ENCODE data around the gene ALDH7A1. TPM values are rescaled to one million over a fixed set of nuclear protein-coding genes. Genes with fewer than 3 reads are reported as not detected.

The ALDH7A1 gene
- total and polyA plus RNA-seq, 8 donors, result 15.9 to 28.7 (median 22.7) TPM

GRCh38 chr5:126494393-126494792 lies 100.6 kb downstream of the ALDH7A1 start:
- no peak for DNase-seq
- TF ChIP-seq CTCF (IDR thresholded peaks at IDR 0.05), result no peak
- no peak for ATAC-seq
- no peaks in the 10 kb centered on the region for H3K4me1 ChIP-seq
- H3K27ac ChIP-seq, result no peak overlapping the region
- H3K36me3 ChIP-seq, result peaks cover 0 to 7% (median 0%) of the 10 kb centered on the region in 3 donors
- H3K4me3 ChIP-seq, result no peak overlapping the region
- 96% methylated on average over 3 of the region's 3 CpGs for WGBS, 2 donors
- H3K27me3 ChIP-seq, result no peaks in the 10 kb centered on the region
- H3K9me3 ChIP-seq, result no peaks in the 10 kb centered on the region
- intact Hi-C loops (cut with DNase I), result no loop called here
- FAIRE-seq, result no peak

DNA sequence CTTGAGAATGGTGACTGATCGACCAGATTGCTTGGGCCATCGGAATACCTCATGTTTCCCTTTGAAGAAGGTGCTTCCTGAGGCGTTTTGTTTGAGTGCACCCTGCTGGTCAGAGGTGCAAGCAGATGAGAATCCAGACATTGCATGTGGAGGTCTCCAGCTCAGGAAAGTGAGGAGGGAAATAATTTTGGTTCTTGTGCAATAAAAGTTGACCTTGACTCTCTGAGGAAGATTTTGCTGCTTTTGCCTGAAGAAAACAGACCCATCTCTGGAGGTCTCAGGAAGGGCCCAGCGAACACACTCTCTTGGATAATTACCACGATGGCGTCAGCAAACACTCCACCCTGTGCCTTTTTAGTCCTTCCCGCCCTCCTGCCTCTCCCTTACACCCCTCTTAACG lies 102.1 kb downstream of the ALDH7A1 start:
- TF ChIP-seq CTCF (IDR thresholded peaks at IDR 0.05), result no peak
- intact Hi-C loops (cut with DNase I), result no loop called here
- Histone ChIP-seq H3K27me3 (no peaks in the 10 kb centered on the region), H3K9me3 (no peaks in the 10 kb centered on the region), H3K27ac (no peak overlapping the region), H3K36me3 (peaks cover 0 to 16% (median 0%) of the 10 kb centered on the region in 3 donors), H3K4me1 (no peaks in the 10 kb centered on the region), H3K4me3 (no peak overlapping the region)
- peak in 1 of 4 donors; percentile 28 for ATAC-seq
- FAIRE-seq, result no peak
- no peak for DNase-seq
- WGBS, 2 donors, result 67 to 71% methylated on average over 8 of the region's 8 CpGs

DNA sequence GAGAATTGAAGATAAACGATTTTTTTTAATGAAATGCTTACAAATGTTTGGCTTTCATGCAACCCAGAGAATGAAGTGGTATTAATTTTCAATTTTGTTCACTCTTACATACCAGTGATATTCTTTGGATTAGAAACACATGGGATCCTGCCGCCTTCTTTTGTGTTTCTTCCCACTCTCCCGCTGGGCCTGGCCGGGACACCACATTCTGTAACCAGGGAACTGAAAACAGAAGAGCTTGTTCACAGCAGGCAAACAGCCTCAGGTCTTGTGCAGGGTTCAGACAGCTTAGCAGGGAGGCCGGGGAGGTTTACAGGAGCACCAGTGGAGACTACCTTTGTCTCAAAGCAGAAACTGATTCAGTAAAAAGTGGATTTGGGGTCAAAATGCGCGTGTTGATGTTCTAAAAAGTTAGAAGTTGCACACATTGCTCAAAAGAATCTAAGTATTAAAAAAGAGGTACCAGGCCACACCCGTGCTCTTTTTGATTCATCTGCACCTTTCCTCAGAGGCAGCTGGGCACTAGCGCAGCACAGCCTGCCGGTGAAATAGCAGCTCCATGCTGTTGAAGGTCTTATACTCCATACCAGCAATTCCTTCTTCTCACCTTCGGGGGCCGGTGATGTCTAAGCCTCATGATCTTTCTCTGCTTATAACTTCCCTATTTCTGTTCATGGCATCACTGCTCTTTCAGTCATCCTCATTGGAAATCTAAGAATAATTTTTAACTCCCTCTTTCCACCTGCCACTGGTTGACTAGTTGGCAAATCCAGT lies 104.7 kb downstream of the ALDH7A1 start:
- Histone ChIP-seq H3K36me3 (peaks cover 0 to 42% (median 16%) of the 10 kb centered on the region in 3 donors), H3K4me3 (no peak overlapping the region), H3K4me1 (no peaks in the 10 kb centered on the region), H3K9me3 (no peaks in the 10 kb centered on the region), H3K27me3 (no peaks in the 10 kb centered on the region), H3K27ac (no peak overlapping the region)
- no peak for TF ChIP-seq CTCF (IDR thresholded peaks at IDR 0.05)
- FAIRE-seq (no peak), DNase-seq (no peak), ATAC-seq (peak in 2 of 4 donors; percentile 21 to 25)
- intact Hi-C loops (cut with DNase I), result no loop called here
- WGBS, 2 donors, result 82 to 88% methylated on average over 12 of the region's 12 CpGs

- 84 to 88% methylated on average over 7 of the region's 7 CpGs for WGBS, 2 donors
- TF ChIP-seq CTCF (IDR thresholded peaks at IDR 0.05), result no peak
- no peak for ATAC-seq
- H3K36me3 ChIP-seq, result peaks cover 0 to 55% (median 16%) of the 10 kb centered on the region in 3 donors
- intact Hi-C loops (cut with DNase I), result no loop called here
- no peak overlapping the region for H3K27ac ChIP-seq
- no peak for FAIRE-seq
- no peak overlapping the region for H3K4me3 ChIP-seq
- H3K4me1 ChIP-seq, result no peaks in the 10 kb centered on the region
- H3K27me3 ChIP-seq, result no peaks in the 10 kb centered on the region
- DNase-seq, result no peak
- H3K9me3 ChIP-seq, result no peaks in the 10 kb centered on the region
Observed at GRCh38 chr5:126488443-126489065, 106.5 kb downstream of the ALDH7A1 start.

DNA sequence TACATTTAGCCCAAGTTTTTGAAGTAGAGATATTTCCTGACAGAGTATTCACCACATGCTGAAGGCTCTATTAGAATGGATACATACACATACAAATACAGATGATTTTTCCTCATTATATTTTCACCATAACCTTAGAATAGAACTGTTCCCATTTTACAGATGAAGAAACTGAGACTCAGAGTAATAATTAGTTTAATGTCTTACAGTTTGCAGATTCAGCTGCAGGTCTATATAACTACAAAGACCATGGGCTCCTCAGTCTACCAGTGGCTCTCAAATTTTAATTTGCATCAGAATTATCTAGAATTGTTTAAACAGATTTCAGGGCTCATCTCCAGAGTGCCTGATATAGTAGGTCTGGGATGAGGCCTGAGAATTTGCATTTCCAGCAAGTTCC lies 107.4 kb downstream of the ALDH7A1 start:
- intact Hi-C loops (cut with DNase I), result no loop called here
- H3K27ac ChIP-seq, result no peak overlapping the region
- ATAC-seq, result no peak
- no peaks in the 10 kb centered on the region for H3K4me1 ChIP-seq
- FAIRE-seq, result no peak
- peaks cover 0 to 56% (median 16%) of the 10 kb centered on the region in 3 donors for H3K36me3 ChIP-seq
- no peak for TF ChIP-seq CTCF (IDR thresholded peaks at IDR 0.05)
- no peaks in the 10 kb centered on the region for H3K9me3 ChIP-seq
- no peaks in the 10 kb centered on the region for H3K27me3 ChIP-seq
- no peak overlapping the region for H3K4me3 ChIP-seq
- DNase-seq, result no peak

Measured in pancreas (tissue), 10 donors.